SK-N-SH treated with all-trans-retinoic acid at 6 μM for 48 hours (cell line): Measurements from ENCODE around the gene CHSY1.

Experiments used
- GLIS3 ChIP-seq: fragments of 250-450 bp; sonication (Bioruptor Pico); IDR thresholded peaks from 2 replicates; pipeline ENCODE4 v1.5.0; 2020; ENCODE audit warnings: mild to moderate bottlenecking, moderate library complexity
- TSHZ2 ChIP-seq: fragments of 250-450 bp; sonication (Bioruptor Pico); IDR thresholded peaks from 2 replicates; pipeline ENCODE4 v1.5.0; 2020; ENCODE audit warnings: mild to moderate bottlenecking, moderate library complexity
- ZFP30 ChIP-seq: fragments of 450-650 bp; formaldehyde crosslinking; IDR thresholded peaks from 2 replicates; pipeline ENCODE4 v1.5.0; 2022; ENCODE audit warnings: mild to moderate bottlenecking, moderate library complexity
- ZNF8 ChIP-seq: fragments of 450-650 bp; formaldehyde crosslinking; IDR thresholded peaks from 2 replicates; pipeline ENCODE4 v1.5.0; 2020; ENCODE audit warnings: mild to moderate bottlenecking, moderate library complexity
- TF ChIP-seq, protein P1 (sequence below): fragments of 250-450 bp; sonication (Bioruptor Pico); IDR thresholded peaks from 2 replicates; pipeline ENCODE4 v1.8.0; 2020; ENCODE audit warnings: mild to moderate bottlenecking, moderate library complexity, borderline replicate concordance

DNA sequence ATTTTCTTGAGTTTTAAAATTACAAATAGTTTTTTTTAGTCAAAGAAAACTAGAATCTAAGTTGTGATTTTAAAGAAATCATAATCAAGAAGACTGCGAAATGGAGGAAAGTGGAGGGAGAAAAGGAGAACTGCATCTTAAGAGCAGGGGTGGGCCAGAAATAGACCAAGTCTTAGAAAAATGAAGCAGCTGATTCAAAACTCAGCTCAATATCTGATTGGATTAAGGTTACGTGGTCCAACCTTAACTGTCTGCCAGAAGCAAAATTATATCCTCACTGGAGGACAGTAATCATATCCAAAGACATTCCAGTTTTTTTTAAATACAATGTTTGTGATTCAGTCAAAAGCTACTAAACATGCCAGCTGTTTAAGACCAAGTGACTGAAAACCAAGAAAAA, 41.4 kb downstream of the CHSY1 start:
- TF ChIP-seq TSHZ2 (no peak), ZFP30 (no peak), ZNF8 (no peak), GLIS3 (no peak)
- TF ChIP-seq, protein P1, sequence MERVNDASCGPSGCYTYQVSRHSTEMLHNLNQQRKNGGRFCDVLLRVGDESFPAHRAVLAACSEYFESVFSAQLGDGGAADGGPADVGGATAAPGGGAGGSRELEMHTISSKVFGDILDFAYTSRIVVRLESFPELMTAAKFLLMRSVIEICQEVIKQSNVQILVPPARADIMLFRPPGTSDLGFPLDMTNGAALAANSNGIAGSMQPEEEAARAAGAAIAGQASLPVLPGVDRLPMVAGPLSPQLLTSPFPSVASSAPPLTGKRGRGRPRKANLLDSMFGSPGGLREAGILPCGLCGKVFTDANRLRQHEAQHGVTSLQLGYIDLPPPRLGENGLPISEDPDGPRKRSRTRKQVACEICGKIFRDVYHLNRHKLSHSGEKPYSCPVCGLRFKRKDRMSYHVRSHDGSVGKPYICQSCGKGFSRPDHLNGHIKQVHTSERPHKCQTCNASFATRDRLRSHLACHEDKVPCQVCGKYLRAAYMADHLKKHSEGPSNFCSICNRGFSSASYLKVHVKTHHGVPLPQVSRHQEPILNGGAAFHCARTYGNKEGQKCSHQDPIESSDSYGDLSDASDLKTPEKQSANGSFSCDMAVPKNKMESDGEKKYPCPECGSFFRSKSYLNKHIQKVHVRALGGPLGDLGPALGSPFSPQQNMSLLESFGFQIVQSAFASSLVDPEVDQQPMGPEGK (CRISPR knock-in tag) = no peak
